GM12864 (cell line): Measurements from ENCODE around the gene COBL.

Experiments
- DNase-seq: peaks from one replicate; pipeline ENCODE4 v3.0.0-alpha.2; 2011; ENCODE audit warnings: low read depth
- H3K4me3 ChIP-seq: 2 replicates; pipeline ENCODE4 v1.5.1; 2011; ENCODE audit warnings: mild to moderate bottlenecking, low read depth, low read length, control low read depth
- CTCF ChIP-seq: IDR thresholded peaks from 2 replicates; pipeline ENCODE4 v1.5.1; 2011; ENCODE audit warnings: low read depth, mild to moderate bottlenecking, moderate library complexity, low read length, control low read depth, inconsistent platforms; ENCODE audit errors: missing control alignments

The COBL gene

GRCh38 chr7:51019891-51020870, 296.4 kb downstream of the COBL start:
- no peak for TF ChIP-seq CTCF
- DNase-seq: no peak

GRCh38 chr7:51019191-51019844, 297.3 kb downstream of the COBL start:
- TF ChIP-seq CTCF: no peak
- no peak for DNase-seq
- H3K4me3 ChIP-seq: no peak overlapping the region

More at GRCh38 chr7:51019891-51020870, 296.4 kb downstream of the COBL start:
- H3K4me3 ChIP-seq: no peak overlapping the region

GRCh38 chr7:51017576-51018535, 298.8 kb downstream of the COBL start:
- no peak for TF ChIP-seq CTCF
- DNase-seq: no peak
- no peak overlapping the region for H3K4me3 ChIP-seq

- DNase-seq: no peak
- TF ChIP-seq CTCF: no peak
- no peak overlapping the region for H3K4me3 ChIP-seq
These were observed 300.1 kb downstream of the COBL start for GRCh38 chr7:51016546-51016945.

GRCh38 chr7:51015581-51015980, 301.0 kb downstream of the COBL start:
- DNase-seq: no peak
- no peak for TF ChIP-seq CTCF
- no peak overlapping the region for H3K4me3 ChIP-seq

- H3K4me3 ChIP-seq: no peak overlapping the region
- DNase-seq: no peak
- TF ChIP-seq CTCF: no peak
These were observed 301.8 kb downstream of the COBL start for GRCh38 chr7:51014811-51015210.
